ENCODE measurements around the gene MYBPC2.

DNA sequence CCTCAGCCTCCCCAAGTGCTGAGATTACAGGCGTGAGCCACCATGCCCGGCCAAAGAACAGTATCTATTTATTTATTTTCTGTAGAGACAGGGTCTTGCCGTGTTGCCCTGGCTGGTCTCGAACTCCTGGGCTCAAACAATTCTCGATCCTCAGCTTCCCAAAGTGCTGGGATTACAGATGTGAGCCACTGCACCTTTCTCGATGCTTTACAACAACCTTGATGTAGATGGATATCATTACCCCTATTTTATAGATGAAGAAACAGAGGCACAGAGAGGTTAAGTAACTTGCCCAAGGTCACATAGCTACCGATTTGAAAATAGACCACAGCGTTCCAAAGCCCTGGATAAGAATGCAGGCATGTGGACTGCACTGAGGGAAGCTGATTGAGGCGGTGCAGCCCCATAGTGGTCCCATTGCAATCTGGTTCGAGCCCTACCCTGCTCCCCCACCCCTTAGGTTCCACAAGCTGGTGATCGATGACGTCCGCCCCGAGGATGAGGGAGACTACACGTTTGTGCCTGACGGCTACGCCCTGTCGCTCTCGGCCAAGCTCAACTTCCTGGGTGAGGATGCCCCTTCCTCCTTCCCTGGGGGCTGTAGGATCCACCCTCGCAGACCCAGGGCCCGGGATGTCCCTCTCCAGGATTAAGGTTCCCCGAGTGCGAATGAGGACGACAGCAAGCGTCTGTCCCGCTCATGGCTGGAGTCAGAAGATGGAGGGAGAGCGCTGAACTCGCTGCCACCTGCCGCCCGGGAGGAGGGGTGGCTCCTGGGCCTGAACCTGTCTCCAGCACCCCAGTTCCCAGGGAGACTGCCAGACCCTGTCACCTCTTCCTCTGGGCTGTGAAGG is 17.9 kb downstream of the MYBPC2 start:
- TF ChIP-seq POLR2A (IDR thresholded peaks at IDR 0.05): no peak
- TF ChIP-seq, protein P1, sequence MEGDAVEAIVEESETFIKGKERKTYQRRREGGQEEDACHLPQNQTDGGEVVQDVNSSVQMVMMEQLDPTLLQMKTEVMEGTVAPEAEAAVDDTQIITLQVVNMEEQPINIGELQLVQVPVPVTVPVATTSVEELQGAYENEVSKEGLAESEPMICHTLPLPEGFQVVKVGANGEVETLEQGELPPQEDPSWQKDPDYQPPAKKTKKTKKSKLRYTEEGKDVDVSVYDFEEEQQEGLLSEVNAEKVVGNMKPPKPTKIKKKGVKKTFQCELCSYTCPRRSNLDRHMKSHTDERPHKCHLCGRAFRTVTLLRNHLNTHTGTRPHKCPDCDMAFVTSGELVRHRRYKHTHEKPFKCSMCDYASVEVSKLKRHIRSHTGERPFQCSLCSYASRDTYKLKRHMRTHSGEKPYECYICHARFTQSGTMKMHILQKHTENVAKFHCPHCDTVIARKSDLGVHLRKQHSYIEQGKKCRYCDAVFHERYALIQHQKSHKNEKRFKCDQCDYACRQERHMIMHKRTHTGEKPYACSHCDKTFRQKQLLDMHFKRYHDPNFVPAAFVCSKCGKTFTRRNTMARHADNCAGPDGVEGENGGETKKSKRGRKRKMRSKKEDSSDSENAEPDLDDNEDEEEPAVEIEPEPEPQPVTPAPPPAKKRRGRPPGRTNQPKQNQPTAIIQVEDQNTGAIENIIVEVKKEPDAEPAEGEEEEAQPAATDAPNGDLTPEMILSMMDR (IDR thresholded peaks at IDR 0.05): no peak

All from tibial nerve (tissue), 3 donors.